Measurements from ENCODE around the gene SPON1. TPM values are rescaled to one million over a fixed set of nuclear protein-coding genes. Genes with fewer than 3 reads are reported as not detected.

SPON1 gene
- total and polyA plus RNA-seq, 11 donors, result 1.6 to 20.0 (median 6.8) TPM

DNA sequence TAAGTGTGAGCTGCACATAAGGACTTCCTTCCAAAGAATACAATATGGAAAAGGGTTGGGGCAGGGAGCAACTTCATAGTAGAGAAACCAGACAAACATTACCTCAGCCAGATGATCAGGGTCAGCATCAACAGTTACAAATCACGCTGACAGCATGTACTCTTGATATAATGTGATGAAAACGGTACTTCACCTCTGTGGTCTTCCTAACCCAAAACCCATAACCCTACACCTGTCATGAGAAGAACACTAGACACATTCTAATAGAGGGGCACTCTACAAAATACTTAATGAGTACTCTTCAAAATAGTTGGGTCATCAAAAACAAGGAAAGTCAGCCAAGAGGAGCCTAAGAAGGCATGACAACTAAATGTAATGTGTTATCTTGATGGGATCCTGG, 352.6 kb downstream of the SPON1 start:
- no peak overlapping the region for H3K27ac ChIP-seq
- ATAC-seq, result no peak
- H3K36me3 ChIP-seq, result no peaks in the 10 kb centered on the region
- intact Hi-C loops (cut with DNase I), result no loop called here
- H3K4me3 ChIP-seq, result no peak overlapping the region
- no peaks in the 10 kb centered on the region for H3K27me3 ChIP-seq
- peaks cover 0 to 34% (median 9%) of the 10 kb centered on the region in 12 donors for H3K4me1 ChIP-seq
- no peaks in the 10 kb centered on the region for H3K9me3 ChIP-seq
- 92 to 96% (median 96%) methylated on average over 2 of the region's 2 CpGs for WGBS, 4 donors
- TF ChIP-seq POLR2A (IDR thresholded peaks at IDR 0.05), result no peak
- TF ChIP-seq, protein P1, sequence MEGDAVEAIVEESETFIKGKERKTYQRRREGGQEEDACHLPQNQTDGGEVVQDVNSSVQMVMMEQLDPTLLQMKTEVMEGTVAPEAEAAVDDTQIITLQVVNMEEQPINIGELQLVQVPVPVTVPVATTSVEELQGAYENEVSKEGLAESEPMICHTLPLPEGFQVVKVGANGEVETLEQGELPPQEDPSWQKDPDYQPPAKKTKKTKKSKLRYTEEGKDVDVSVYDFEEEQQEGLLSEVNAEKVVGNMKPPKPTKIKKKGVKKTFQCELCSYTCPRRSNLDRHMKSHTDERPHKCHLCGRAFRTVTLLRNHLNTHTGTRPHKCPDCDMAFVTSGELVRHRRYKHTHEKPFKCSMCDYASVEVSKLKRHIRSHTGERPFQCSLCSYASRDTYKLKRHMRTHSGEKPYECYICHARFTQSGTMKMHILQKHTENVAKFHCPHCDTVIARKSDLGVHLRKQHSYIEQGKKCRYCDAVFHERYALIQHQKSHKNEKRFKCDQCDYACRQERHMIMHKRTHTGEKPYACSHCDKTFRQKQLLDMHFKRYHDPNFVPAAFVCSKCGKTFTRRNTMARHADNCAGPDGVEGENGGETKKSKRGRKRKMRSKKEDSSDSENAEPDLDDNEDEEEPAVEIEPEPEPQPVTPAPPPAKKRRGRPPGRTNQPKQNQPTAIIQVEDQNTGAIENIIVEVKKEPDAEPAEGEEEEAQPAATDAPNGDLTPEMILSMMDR (IDR thresholded peaks at IDR 0.05), result no peak
- DNase-seq, result no peak

All from heart left ventricle (tissue), 16 donors.